Duodenal mucosa (tissue), 2 donors: ENCODE measurements around the gene SELL.
"Not testable (repeated sequence)": the region's sequence is repeated elsewhere in the genome, so short reads cannot be mapped to it uniquely, and the experiment has no call there.

Experiments
- H3K27ac ChIP-seq: one replicate; pipeline ENCODE4 v1.7.0; 2013; ENCODE audit warnings: low read depth, low read length
- H3K27me3 ChIP-seq, 2 donors: one replicate each; pipeline ENCODE4 v1.7.0; 2013; ENCODE audit warnings: low read length in 2 of 2, control low read depth in 1 of 2; ENCODE audit not compliant: insufficient read depth in 2 of 2, control insufficient read depth in 1 of 2
- H3K36me3 ChIP-seq, 2 donors: one replicate each; pipeline ENCODE4 v1.7.0; 2013; ENCODE audit warnings: low read length in 2 of 2, control low read depth in 1 of 2; ENCODE audit not compliant: insufficient read depth in 2 of 2, control insufficient read depth in 1 of 2
- H3K4me1 ChIP-seq, 2 donors: one replicate each; pipeline ENCODE4 v1.7.0; 2013; ENCODE audit warnings: low read length in 2 of 2, control low read depth in 1 of 2; ENCODE audit not compliant: insufficient read depth in 2 of 2, control insufficient read depth in 1 of 2
- H3K4me3 ChIP-seq, 2 donors: one replicate each; pipeline ENCODE4 v1.7.0; 2013; ENCODE audit warnings: low read length in 2 of 2, low read depth in 1 of 2
- H3K9ac ChIP-seq, 2 donors: one replicate each; pipeline ENCODE4 v1.7.0; 2013; ENCODE audit warnings: low read length in 2 of 2, low read depth in 1 of 2
- H3K9me3 ChIP-seq, 2 donors: one replicate each; pipeline ENCODE4 v1.7.0; 2013; ENCODE audit warnings: low read length in 2 of 2, control low read depth in 1 of 2; ENCODE audit not compliant: control insufficient read depth in 1 of 2

Gene SELL

GRCh38 chr1:169692756-169693460 is 18.5 kb downstream of the SELL start:
- Histone ChIP-seq H3K27me3 (no peaks in the 10 kb centered on the region), H3K9ac (no peak overlapping the region), H3K36me3 (no peaks in the 10 kb centered on the region), H3K4me3 (no peak overlapping the region), H3K9me3 (no peaks in the 10 kb centered on the region), H3K4me1 (peaks cover 0 to 5% of the 10 kb centered on the region in 2 donors), H3K27ac (no peak overlapping the region)

GRCh38 chr1:169690489-169690888 is 20.9 kb downstream of the SELL start:
- no peaks in the 10 kb centered on the region for H3K9me3 ChIP-seq
- H3K9ac ChIP-seq = no peak overlapping the region
- no peak overlapping the region for H3K27ac ChIP-seq
- H3K4me3 ChIP-seq = no peak overlapping the region
- peaks cover 0 to 5% of the 10 kb centered on the region in 2 donors for H3K4me1 ChIP-seq
- no peaks in the 10 kb centered on the region for H3K27me3 ChIP-seq
- H3K36me3 ChIP-seq = no peaks in the 10 kb centered on the region

GRCh38 chr1:169689395-169689794 is 22.0 kb downstream of the SELL start:
- no peak overlapping the region for H3K27ac ChIP-seq
- H3K4me1 ChIP-seq = peaks cover 0 to 5% of the 10 kb centered on the region in 2 donors
- no peaks in the 10 kb centered on the region for H3K27me3 ChIP-seq
- H3K4me3 ChIP-seq = no peak overlapping the region
- H3K36me3 ChIP-seq = no peaks in the 10 kb centered on the region
- no peak overlapping the region for H3K9ac ChIP-seq
- no peaks in the 10 kb centered on the region for H3K9me3 ChIP-seq

- not testable (repeated sequence) for H3K27ac ChIP-seq, H3K4me1 ChIP-seq, H3K9me3 ChIP-seq
These were observed 23.0 kb downstream of the SELL start for GRCh38 chr1:169688377-169688776.

GRCh38 chr1:169683661-169684060 is 27.8 kb downstream of the SELL start:
- Histone ChIP-seq H3K36me3 (no peaks in the 10 kb centered on the region), H3K27ac (no peak overlapping the region), H3K9ac (no peak overlapping the region), H3K27me3 (peaks cover 0 to 4% of the 10 kb centered on the region in 2 donors), H3K4me3 (no peak overlapping the region), H3K4me1 (no peaks in the 10 kb centered on the region), H3K9me3 (no peaks in the 10 kb centered on the region)

More at GRCh38 chr1:169688377-169688776, 23.0 kb downstream of the SELL start:
- not testable (repeated sequence) for H3K27me3 ChIP-seq, H3K4me3 ChIP-seq, H3K36me3 ChIP-seq, H3K9ac ChIP-seq

- not testable (repeated sequence) for H3K9ac ChIP-seq, H3K36me3 ChIP-seq, H3K27ac ChIP-seq, H3K9me3 ChIP-seq, H3K4me3 ChIP-seq, H3K4me1 ChIP-seq, H3K27me3 ChIP-seq
These were observed 28.3 kb downstream of the SELL start for GRCh38 chr1:169683168-169683567.

- Histone ChIP-seq H3K9me3 (no peaks in the 10 kb centered on the region), H3K36me3 (no peaks in the 10 kb centered on the region), H3K4me3 (no peak overlapping the region), H3K4me1 (no peaks in the 10 kb centered on the region), H3K27ac (no peak overlapping the region), H3K27me3 (peaks cover 0 to 4% of the 10 kb centered on the region in 2 donors), H3K9ac (no peak overlapping the region)
These were observed 29.3 kb downstream of the SELL start for GRCh38 chr1:169682071-169682470.

- Histone ChIP-seq H3K4me3 (no peak overlapping the region), H3K36me3 (no peaks in the 10 kb centered on the region), H3K9me3 (no peaks in the 10 kb centered on the region), H3K27ac (no peak overlapping the region), H3K4me1 (no peaks in the 10 kb centered on the region), H3K9ac (no peak overlapping the region), H3K27me3 (peaks cover 0 to 4% of the 10 kb centered on the region in 2 donors)
These were observed 30.3 kb downstream of the SELL start for GRCh38 chr1:169681140-169681539.

GRCh38 chr1:169680377-169681019 is 30.9 kb downstream of the SELL start:
- H3K9ac ChIP-seq = no peak overlapping the region
- no peak overlapping the region for H3K4me3 ChIP-seq
- H3K4me1 ChIP-seq = no peaks in the 10 kb centered on the region
- no peak overlapping the region for H3K27ac ChIP-seq
- H3K27me3 ChIP-seq = peaks cover 0 to 4% of the 10 kb centered on the region in 2 donors
- no peaks in the 10 kb centered on the region for H3K36me3 ChIP-seq
- H3K9me3 ChIP-seq = no peaks in the 10 kb centered on the region

GRCh38 chr1:169679692-169680091 is 31.7 kb downstream of the SELL start:
- Histone ChIP-seq H3K9me3 (no peaks in the 10 kb centered on the region), H3K9ac (no peak overlapping the region), H3K36me3 (no peaks in the 10 kb centered on the region), H3K4me1 (no peaks in the 10 kb centered on the region), H3K4me3 (no peak overlapping the region), H3K27me3 (peaks cover 0 to 4% of the 10 kb centered on the region in 2 donors), H3K27ac (no peak overlapping the region)
